Neural cell (in vitro differentiated cells): Measurements from ENCODE around the gene KIF1C.
"Not testable (repeated sequence)": the region's sequence is repeated elsewhere in the genome, so short reads cannot be mapped to it uniquely, and the experiment has no call there.

Experiments
- EZH2 ChIP-seq: fragments of 200-600, 300-800 bp; shearing (Covaris generic), sonication (generic); IDR thresholded peaks from 2 replicates; pipeline ENCODE4 v1.6.1; 2014; ENCODE audit warnings: antibody characterized with exemption, low read length, borderline replicate concordance, mild to moderate bottlenecking; ENCODE audit not compliant: insufficient read depth, poor library complexity, severe bottlenecking
- TAF1 ChIP-seq: IDR thresholded peaks from 2 replicates; pipeline ENCODE4 v1.6.1; 2012; ENCODE audit warnings: low read depth
- TF ChIP-seq, protein P1 (sequence below): fragments of 450-650 bp; IDR thresholded peaks from 2 replicates; pipeline ENCODE4 v1.5.1; 2014; ENCODE audit warnings: antibody characterized with exemption, mild to moderate bottlenecking, moderate library complexity; ENCODE audit not compliant: poor library complexity, severe bottlenecking

DNA sequence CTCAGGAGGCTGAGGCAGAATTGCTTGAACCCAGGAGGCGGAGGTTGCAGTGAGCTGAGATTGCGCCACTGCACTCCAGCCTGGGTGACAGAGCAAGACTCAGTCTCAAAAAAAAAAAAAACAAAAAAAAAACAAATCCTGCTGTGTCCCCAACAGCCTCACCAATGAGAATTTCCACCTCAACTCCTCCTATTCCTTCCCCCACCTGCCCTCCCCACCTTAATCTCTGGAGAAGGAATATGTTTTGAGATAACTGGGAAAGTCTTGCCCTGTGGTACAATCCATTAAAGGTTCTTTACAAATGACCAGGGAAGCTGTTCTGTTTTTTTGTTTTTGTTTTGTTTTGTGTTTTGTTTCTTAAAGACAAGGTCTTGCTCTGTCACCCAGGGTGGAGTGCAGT, 32.4 kb downstream of the KIF1C start:
- TF ChIP-seq TAF1, EZH2: not testable (repeated sequence)
- TF ChIP-seq, protein P1, sequence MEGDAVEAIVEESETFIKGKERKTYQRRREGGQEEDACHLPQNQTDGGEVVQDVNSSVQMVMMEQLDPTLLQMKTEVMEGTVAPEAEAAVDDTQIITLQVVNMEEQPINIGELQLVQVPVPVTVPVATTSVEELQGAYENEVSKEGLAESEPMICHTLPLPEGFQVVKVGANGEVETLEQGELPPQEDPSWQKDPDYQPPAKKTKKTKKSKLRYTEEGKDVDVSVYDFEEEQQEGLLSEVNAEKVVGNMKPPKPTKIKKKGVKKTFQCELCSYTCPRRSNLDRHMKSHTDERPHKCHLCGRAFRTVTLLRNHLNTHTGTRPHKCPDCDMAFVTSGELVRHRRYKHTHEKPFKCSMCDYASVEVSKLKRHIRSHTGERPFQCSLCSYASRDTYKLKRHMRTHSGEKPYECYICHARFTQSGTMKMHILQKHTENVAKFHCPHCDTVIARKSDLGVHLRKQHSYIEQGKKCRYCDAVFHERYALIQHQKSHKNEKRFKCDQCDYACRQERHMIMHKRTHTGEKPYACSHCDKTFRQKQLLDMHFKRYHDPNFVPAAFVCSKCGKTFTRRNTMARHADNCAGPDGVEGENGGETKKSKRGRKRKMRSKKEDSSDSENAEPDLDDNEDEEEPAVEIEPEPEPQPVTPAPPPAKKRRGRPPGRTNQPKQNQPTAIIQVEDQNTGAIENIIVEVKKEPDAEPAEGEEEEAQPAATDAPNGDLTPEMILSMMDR: not testable (repeated sequence)
